Cardiac fibroblast (primary cell): ENCODE results near the gene RBM20.

Experiments used
- DNase-seq, 2 donors: peaks; one replicate each; pipeline versions ENCODE4 v3.0.0 to v3.0.0-alpha.2; 2010; ENCODE audit warnings: low read depth in 2 of 2
- H3K4me3 ChIP-seq, 2 donors: replicated peaks in 1 of 2; 1 replicate in 1 of 2; 2 replicates in 1 of 2; pipeline ENCODE4 v1.5.1; 2011; ENCODE audit warnings: low read depth in 2 of 2, low read length in 2 of 2, mild to moderate bottlenecking in 2 of 2, moderate library complexity in 1 of 2
- TF ChIP-seq, protein P1 (sequence below): IDR thresholded peaks from one replicate; pipeline ENCODE4 v1.5.1; 2011; ENCODE audit warnings: low read depth, mild to moderate bottlenecking, low read length, inconsistent platforms

Gene RBM20

DNA sequence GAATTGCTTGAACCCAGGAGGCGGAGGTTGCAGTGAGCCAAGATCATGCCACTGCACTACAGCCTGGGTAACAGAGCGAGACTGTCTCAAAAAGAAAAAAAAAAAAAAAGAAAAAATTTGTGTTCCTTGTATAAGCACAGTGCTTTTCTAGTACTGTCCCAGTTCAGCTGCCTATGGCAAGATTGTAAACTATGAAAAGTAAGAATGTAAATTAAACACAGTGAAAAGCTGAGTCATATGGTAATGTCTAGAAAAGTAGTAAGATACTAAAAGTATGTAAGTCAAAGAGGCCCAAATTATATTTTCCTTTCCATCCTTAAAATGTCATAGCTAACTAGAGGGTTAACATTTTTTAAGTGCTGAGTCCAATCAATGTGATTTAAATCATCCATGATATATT lies 42.8 kb downstream of the RBM20 start:
- H3K4me3 ChIP-seq: no peak overlapping the region
- no peak for DNase-seq
- TF ChIP-seq, protein P1, sequence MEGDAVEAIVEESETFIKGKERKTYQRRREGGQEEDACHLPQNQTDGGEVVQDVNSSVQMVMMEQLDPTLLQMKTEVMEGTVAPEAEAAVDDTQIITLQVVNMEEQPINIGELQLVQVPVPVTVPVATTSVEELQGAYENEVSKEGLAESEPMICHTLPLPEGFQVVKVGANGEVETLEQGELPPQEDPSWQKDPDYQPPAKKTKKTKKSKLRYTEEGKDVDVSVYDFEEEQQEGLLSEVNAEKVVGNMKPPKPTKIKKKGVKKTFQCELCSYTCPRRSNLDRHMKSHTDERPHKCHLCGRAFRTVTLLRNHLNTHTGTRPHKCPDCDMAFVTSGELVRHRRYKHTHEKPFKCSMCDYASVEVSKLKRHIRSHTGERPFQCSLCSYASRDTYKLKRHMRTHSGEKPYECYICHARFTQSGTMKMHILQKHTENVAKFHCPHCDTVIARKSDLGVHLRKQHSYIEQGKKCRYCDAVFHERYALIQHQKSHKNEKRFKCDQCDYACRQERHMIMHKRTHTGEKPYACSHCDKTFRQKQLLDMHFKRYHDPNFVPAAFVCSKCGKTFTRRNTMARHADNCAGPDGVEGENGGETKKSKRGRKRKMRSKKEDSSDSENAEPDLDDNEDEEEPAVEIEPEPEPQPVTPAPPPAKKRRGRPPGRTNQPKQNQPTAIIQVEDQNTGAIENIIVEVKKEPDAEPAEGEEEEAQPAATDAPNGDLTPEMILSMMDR: no peak

DNA sequence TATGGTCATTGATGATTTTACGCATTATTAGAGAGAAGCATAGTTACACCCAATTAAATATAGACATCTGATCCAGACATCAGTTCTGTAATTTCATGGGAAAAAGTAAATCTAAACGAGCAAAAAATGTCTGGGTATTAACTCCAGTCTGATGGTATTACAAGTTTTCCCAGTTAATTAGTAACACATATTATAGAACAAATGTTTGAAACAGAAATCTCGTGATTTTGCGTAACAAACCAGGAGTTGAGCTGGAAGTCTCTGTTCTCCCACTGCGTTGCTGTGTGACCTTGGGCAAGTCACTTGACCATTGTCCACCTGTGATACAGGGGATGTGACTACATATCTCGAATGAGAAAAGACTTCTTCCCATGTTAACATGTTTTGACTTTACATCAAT lies 43.3 kb downstream of the RBM20 start:
- H3K4me3 ChIP-seq: no peak overlapping the region
- TF ChIP-seq, protein P1: no peak
- DNase-seq: no peak

DNA sequence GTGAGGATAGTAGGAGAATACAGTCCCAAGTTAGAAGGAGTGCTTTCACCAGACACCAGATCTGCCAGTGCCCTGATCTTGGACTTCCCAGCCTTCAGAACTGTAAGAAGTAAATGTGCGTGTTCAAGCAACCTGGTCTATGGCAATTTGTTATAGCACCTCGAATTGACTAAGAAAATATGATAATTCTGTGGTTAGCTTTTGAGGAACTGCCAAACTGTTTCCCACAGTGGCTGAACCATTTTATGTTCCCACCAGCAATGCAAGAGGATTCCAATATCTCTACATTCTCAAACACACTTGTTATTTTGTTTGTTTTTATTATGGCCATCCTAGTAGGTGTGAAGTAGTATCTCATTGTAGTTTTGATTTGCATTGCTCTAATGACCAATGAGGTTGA lies 47.0 kb downstream of the RBM20 start:
- TF ChIP-seq, protein P1: no peak
- no peak for DNase-seq
- no peak overlapping the region for H3K4me3 ChIP-seq

DNA sequence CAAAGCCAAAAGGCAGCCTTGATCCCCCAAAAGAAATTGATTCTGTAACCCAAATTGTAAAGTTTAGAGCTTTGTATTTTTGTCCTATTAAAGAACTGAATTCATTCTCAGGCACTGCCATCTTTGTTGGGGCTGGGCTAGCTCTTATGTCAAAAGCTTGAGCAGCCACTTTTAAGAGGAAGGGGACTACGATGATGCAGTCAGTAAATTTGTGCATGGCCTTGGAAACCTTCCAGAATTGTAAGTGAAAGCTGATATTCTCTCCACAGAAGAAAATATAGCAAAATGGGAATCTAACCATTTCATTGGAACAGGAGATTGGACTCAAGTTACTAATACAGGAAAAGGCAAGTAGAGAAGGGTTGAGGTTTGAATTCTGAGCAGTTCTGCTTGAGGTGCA lies 50.1 kb downstream of the RBM20 start:
- no peak overlapping the region for H3K4me3 ChIP-seq

DNA sequence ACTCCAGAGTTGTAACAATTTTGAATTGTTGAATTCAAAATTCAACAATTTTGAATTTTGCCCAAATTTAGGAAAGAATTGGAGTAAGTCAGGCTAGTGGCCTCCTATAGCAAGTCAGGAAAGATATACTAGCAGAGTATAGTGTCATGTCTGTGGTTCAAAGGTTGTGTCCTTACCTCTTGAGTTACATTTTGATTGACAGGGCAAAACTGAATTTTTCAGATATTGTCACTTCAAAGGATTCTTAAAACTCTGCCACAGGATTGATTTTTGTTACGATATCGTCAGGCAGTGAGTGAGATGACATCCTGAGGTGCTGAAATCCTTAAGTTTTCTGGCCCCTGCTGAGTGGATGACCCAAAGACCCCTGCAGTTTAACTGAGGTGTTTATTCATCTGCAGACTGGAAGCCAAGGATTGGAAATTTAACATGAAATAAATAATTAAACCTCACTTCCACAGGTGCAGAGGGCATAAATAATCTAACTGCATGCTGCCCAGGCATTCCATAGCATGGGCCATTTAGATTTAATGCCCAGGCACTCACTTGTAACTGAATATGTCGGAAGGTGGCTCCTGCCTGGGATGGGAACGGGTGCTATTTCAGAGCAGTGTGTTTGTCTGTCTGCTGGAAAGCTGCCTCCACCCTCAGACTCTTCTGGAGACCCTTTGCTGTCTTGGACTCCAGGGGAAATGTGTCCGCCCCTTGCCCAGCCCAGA lies 50.8 kb downstream of the RBM20 start:
- H3K4me3 ChIP-seq: no peak overlapping the region
- TF ChIP-seq, protein P1: no peak
- no peak for DNase-seq

More for the DNA sequence above, 50.1 kb downstream of the RBM20 start:
- DNase-seq: no peak
- TF ChIP-seq, protein P1: no peak

DNA sequence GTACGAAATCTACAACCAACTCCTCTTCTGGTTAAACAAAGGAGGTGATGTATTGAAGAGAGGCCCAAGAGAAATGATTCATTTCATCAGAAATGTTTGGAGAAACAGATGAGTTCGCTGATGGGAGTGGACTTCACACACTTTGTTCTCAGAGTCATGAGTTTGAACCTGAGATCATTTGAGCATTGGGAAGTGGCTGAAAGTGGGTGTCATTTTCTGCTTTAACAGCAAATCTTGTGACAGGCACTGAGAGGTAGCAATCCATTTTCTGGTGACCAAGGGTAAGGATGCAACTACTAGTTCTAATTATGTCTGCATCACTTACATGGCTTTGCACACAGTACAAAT lies 51.4 kb downstream of the RBM20 start:
- no peak overlapping the region for H3K4me3 ChIP-seq
- peak in 1 of 2 donors; percentile 12 for DNase-seq
- TF ChIP-seq, protein P1: no peak

DNA sequence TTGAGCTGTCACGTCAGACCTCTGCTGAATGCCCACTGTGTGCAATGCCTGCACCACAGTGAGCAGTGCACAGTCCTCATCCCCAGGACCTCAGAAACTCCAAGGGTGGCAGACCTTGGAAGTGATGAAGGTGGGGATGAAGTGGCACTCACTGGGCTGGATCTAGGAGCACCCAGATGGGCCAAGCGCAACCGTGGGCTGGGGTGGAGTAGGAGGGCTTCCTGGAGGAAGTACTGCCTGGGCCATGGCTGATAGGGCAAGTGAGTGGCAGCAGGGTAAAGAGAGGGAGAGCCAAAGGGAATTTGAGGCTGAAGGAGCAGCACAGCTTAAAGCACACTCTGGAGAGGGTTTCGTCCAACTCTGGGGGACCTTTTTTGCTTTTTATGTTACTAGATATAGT lies 52.3 kb downstream of the RBM20 start:
- no peak overlapping the region for H3K4me3 ChIP-seq
- DNase-seq: no peak

More for the DNA sequence above, 52.3 kb downstream of the RBM20 start:
- TF ChIP-seq, protein P1: no peak
